ENCODE measurements around the gene TMEM145.

Gene TMEM145

DNA sequence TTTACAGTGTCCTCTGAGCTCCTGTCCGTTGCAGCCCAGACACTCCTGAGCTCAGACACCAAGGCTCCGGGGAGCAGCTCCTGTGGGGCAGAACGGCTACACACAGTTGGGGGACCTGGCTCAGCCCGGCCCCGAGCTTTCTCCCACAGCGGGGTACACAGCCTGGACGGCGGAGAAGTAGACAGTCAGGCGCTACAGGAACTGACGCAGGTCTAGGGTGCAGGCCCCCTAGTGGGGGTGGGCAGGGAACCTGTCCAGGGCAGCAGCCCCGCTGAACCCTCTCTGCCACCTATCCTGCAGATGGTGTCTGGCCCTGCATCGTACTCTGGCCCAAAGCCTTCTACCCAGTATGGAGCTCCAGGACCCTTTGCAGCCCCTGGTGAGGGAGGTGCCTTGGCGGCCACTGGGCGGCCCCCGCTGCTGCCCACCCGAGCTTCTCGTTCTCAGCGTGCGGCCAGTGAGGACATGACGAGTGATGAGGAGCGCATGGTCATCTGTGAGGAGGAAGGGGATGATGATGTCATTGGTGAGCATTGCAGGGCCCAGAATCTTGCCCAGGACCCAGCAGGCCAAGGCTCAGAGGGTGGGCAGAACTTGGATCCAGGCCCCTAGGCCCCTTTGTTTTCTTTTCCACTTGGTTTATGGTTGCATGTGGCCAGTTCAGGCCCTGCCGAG is 24.1 kb upstream of the TMEM145 start:
- in situ Hi-C loops (cut with HindIII; ENCODE audit: low sequenced_read_pairs): no loop called here

DNA sequence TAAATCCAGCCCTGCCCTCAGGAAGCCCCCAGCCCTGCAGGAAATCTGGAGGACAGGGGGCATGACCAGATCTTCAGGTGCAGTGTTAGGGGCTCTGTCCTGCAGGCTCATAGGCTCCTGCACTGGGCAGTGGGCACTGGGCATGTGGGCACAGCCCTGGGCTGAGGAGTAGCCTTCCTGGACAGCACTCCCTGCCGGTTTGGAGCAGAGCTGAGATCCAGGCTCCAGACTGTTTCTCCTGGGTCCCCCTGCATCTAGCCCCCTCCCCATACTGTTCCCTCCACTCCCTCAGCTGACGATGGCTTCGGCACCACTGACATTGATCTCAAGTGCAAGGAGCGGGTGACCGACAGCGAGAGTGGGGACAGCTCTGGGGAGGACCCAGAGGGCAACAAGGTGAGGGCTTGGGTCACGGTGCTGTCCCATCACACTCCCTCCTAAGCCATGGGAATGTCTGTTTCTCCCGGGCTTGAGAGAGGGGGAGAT is 23.5 kb upstream of the TMEM145 start:
- in situ Hi-C loops (cut with HindIII; ENCODE audit: low sequenced_read_pairs): no loop called here

DNA sequence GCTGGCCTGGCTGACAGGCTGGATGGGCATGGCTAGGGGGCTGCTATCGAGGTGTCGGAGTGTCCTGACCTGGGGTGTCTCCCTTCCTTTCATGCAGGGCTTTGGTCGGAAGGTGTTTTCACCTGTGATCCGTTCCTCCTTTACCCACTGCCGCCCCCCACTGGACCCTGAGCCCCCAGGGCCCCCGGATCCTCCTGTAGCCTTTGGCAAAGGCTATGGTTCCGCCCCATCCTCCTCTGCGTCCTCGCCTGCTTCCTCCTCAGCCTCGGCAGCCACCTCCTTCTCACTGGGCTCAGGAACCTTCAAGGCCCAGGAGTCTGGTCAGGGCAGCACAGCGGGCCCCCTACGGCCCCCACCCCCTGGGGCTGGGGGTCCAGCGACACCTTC is 23.0 kb upstream of the TMEM145 start:
- in situ Hi-C loops (cut with HindIII; ENCODE audit: low sequenced_read_pairs): no loop called here

DNA sequence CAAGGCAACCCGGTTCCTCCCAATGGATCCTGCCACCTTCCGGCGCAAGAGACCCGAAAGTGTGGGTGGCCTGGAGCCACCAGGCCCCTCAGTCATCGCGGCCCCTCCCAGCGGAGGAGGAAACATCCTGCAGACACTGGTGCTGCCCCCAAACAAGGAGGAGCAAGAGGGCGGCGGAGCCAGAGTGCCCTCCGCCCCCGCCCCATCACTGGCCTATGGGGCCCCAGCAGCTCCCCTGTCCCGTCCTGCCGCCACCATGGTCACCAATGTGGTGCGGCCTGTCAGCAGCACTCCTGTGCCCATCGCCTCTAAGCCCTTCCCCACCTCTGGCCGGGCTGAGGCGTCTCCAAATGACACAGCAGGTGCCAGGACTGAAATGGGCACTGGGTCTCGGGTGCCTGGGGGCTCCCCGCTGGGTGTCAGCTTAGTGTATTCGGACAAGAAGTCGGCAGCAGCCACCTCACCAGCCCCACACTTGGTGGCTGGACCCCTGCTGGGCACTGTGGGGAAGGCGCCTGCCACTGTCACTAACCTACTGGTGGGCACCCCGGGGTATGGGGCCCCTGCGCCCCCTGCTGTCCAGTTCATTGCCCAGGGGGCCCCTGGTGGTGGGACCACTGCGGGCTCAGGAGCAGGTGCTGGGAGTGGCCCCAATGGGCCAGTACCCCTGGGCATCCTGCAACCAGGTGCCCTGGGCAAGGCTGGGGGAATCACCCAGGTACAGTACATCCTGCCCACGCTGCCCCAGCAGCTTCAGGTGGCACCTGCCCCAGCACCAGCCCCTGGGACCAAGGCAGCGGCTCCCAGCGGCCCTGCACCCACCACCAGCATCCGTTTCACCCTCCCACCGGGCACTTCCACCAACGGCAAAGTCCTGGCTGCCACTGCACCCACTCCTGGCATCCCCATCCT is 22.3 kb upstream of the TMEM145 start:
- in situ Hi-C loops (cut with HindIII; ENCODE audit: low sequenced_read_pairs): no loop called here

DNA sequence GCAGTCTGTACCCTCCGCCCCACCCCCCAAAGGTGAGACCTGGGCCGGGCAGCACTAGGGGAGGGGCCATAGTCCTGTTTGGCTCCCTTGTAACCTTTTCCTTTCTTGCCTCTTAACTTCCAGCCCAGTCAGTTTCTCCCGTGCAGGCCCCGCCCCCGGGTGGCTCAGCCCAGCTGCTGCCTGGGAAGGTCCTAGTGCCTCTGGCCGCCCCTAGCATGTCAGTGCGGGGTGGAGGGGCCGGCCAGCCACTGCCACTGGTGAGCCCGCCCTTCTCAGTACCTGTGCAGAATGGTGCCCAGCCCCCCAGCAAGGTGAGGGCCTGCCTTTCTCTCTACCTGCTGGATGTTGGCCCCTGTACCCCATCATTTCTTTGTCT is 21.7 kb upstream of the TMEM145 start:
- in situ Hi-C loops (cut with HindIII; ENCODE audit: low sequenced_read_pairs): no loop called here

DNA sequence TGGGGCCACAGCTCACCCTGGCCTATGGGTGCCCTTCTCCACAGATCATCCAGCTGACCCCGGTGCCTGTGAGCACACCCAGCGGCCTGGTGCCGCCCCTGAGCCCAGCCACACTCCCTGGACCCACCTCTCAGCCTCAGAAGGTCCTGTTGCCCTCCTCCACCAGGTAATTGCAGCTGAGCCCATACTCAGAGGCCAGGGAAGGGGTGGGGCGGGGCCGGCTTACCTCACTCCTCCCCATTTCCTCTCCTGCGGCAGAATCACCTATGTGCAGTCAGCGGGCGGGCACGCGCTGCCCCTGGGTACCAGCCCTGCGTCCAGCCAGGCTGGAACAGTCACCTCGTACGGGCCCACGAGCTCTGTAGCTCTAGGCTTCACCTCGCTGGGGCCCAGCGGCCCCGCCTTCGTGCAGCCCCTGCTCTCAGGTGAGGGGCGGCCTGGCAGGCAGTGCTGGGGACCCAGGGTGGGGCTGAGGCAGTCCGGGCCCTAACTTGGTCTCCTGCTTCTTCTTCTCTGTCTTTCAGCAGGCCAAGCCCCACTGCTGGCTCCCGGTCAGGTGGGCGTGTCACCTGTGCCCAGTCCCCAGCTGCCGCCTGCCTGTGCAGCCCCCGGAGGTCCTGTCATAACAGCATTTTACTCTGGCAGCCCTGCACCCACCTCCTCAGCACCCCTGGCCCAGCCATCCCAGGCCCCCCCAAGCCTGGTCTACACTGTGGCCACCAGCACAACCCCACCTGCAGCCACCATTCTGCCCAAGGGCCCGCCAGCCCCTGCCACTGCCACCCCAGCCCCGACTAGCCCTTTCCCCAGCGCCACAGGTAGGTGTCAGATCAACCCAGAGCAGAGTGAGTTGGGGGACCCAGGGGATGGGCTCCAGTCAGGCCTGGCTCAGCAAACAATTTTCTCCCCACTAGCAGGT is 20.8 kb upstream of the TMEM145 start:
- in situ Hi-C loops (cut with HindIII; ENCODE audit: low sequenced_read_pairs): no loop called here

DNA sequence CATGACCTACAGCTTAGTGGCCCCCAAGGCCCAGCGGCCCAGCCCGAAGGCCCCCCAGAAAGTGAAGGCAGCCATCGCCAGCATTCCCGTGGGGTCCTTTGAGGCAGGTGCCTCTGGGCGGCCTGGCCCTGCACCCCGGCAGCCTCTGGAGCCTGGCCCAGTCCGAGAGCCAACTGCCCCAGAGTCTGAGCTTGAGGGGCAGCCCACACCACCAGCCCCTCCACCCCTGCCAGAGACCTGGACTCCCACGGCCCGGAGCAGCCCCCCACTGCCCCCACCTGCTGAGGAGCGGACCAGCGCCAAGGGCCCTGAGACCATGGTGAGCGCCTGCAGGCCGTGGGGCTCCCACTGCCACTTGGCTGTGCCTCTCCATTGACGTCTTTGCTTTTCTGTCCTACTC is 20.1 kb upstream of the TMEM145 start:
- in situ Hi-C loops (cut with HindIII; ENCODE audit: low sequenced_read_pairs): no loop called here

DNA sequence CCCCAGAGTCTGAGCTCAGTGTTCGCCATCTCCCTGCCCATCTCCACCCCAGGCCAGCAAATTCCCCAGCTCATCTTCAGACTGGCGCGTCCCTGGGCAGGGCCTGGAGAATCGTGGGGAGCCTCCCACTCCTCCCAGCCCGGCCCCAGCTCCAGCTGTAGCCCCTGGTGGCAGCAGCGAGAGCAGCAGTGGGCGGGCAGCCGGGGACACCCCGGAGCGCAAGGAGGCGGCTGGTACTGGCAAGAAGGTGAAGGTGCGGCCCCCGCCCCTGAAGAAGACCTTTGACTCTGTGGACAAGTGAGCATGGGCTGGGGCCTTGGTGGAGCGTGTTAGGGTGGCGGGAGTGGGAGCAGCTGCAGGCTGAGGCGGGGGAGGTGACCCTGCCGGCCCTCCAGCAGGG is 19.6 kb upstream of the TMEM145 start:
- in situ Hi-C loops (cut with HindIII; ENCODE audit: low sequenced_read_pairs): no loop called here

DNA sequence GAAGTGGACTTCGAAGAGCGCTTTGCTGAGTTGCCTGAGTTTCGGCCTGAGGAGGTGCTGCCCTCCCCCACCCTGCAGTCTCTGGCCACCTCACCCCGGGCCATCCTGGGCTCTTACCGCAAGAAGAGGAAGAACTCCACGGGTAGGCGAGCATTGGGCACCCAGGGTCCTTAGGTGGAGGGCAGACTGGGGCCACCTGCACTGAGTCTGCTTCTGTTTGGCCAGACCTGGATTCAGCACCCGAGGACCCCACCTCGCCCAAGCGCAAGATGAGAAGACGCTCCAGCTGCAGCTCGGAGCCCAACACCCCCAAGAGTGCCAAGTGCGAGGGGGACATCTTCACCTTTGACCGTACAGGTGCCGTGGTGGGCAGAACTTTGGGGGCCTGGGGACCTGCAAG is 19.2 kb upstream of the TMEM145 start:
- in situ Hi-C loops (cut with HindIII; ENCODE audit: low sequenced_read_pairs): no loop called here

DNA sequence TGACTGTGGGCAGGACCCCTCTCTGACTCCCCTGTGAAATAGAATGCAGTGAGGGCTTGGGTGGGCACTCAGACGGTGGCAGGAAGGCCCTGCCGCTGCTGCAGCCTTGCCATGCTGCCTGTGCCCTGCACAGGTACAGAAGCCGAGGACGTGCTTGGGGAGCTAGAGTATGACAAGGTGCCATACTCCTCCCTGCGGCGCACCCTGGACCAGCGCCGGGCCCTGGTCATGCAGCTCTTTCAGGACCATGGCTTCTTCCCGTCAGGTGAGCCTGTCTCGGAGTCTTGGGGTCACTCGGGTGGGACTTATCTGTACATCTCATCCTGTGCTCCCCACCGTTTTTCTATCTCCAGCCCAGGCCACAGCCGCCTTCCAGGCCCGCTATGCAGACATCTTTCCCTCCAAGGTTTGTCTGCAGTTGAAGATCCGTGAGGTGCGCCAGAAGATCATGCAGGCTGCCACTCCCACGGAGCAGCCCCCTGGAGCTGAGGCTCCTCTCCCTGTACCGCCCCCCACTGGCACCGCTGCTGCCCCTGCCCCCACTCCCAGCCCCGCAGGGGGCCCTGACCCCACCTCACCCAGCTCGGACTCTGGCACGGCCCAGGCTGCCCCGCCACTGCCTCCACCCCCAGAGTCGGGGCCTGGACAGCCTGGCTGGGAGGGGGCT is 18.5 kb upstream of the TMEM145 start:
- in situ Hi-C loops (cut with HindIII; ENCODE audit: low sequenced_read_pairs): no loop called here

DNA sequence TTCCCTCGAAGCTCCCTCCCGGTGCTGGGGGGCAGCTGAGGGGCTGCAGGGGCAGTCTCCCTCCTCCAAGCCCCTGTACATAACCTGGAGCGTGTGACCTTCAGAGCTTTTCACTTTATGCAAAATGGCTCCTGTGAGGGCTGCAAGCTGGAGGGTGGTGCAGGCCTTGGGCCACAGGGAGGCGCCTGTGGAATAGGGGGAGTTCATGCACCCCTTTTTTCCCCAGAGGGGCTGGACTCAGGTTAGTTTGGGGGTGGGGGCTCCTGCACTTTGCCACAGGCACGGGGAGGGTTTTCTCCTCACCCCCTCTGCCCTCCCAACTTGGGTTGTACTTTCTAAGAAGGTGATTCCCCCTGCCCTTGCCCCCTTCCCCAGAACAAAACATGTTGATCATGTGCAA is 17.8 kb upstream of the TMEM145 start:
- in situ Hi-C loops (cut with HindIII; ENCODE audit: low sequenced_read_pairs): no loop called here

DNA sequence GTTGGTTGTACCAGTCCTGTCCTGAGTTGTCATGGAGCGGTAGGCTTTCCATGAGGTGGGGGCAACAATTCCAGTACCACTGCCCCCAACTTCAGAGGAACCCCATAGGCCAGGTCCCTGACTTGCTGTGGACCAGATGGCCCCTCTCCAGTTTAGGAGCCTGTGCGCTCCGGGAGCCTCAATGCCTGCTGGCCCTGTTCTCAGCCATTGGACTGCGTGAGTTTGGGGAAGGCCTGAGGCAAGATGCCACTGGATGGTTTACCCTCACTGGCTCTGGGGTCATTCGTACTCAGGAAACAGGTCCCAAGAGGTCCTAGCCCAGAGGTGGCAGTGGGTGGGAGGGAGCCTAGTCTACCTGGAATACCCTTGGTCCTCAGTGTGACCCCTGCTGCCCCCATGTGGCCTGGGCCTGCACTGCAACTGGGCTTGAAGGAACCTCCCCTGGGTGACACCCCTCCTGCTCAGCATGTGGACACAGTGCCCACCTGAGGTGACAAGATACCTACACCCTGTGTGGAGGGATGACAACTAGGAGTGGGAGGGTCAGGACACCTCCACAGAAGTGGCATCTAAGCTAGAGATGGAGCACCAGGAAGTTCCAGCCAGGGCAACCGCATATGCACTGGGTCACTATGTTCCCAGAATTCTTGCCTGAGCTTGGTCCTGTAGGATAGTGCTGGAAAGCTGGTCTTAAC is 17.1 kb upstream of the TMEM145 start:
- in situ Hi-C loops (cut with HindIII; ENCODE audit: low sequenced_read_pairs): no loop called here

DNA sequence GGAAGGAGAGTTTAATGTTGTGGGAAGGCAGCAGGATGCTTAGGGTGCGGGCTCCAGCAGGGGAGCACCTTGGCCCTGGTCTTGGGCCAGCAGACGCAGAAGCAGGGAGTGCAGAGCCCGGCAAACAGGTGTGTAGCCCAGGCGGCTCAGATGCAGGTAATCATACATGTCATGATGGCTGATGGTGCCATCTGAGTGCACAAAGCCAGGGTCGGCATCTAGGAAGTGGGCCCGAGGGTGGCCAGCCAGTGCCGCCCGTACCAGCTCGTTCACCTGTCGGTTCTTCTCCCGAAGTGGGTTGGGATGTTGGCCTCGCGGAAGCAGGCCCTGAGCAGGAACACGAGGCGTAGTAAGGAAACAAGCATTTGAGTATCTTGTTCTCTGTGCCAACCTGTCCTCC is 16.1 kb upstream of the TMEM145 start:
- in situ Hi-C loops (cut with HindIII; ENCODE audit: low sequenced_read_pairs): no loop called here

DNA sequence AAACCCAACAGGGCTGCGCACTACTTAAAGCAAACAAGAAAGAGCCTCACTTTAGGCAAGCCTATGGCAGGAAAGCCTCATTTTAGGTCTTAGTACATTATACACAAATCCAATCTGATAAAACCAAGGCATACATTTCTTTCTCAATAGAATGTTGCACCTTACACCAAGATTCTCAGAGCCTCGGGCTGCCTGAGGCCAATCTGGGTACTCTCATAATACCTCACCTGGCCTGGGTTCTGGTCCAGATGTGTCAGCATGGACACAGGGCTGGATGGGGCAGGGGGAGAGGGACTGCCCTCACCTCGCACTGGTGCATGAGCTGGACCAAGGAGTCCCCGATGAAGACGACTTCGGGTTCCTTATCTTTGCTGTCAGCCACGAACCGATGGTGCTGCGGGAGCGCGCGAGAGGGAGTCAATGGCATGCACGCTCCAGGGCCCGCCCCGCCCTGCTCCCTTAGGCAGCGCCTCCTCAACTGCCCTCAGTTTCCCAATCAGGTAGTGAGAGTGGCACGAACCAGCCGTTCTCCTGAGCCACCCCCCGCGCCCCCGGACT is 11.4 kb upstream of the TMEM145 start, which contains the start of gene PRR19:
TSS of gene PRR19 (plus strand) at position 487 of the 558 bp plus-strand sequence. CDS start 7,453 bp downstream, outside the sequence.
- in situ Hi-C loops (cut with HindIII; ENCODE audit: low sequenced_read_pairs): no loop called here

DNA sequence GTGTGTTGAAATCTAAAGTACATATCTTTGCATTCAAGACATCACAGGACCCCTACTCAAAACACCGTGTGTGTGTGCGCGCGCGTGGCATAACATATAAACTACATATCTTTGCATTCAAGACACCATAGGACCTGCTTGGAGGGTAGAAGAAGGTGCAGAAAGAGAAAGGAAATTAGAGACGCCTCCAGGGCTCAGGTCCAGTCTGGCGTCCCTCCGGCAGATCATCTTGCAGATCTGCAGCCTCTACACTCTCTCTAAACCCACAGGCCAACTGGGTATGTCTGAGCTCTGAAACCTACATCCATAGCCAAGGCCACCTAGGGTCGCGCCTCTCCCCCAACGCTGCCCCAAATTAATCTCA is 10.0 kb upstream of the TMEM145 start:
- in situ Hi-C loops (cut with HindIII; ENCODE audit: low sequenced_read_pairs): no loop called here

DNA sequence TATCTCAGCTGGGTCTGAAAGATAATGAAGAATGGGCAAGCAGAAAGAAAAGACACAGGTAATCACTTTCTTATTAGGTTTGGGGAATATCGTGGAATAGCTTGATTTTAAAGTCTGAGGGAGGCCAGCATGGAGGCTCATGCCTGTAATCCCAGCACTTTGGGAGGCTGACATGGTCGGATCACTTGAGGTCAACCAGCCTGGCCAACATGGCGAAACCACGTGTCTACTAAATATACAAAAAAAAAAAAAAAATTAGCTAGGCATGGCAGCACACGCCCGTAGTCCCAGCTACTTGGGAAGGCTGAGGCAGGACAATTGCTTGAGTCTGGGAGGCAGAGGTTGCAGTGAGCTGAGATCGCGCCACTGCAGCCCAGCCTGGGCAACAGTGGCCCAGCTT is 9.2 kb upstream of the TMEM145 start:
- in situ Hi-C loops (cut with HindIII; ENCODE audit: low sequenced_read_pairs): no loop called here

DNA sequence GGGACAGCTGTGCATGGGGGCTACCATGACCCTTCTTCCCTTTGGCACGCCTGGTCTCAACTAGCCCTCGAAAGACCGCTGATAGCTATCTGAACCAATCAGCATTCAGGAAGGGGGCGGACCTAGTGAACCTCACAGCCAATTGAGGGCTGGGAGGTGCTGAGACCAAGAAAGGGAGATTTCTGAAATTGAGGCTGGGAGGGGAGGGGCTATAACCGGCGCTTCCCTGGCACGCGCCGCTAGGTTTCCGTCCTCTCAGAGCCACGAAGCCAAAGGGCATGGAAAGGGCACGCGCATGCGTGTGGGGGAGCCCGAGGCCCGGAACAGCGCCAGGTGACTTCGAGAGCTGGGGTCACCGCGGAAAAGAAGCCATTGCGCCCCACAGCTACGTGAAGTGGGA is 6.5 kb upstream of the TMEM145 start:
- in situ Hi-C loops (cut with HindIII; ENCODE audit: low sequenced_read_pairs): no loop called here

DNA sequence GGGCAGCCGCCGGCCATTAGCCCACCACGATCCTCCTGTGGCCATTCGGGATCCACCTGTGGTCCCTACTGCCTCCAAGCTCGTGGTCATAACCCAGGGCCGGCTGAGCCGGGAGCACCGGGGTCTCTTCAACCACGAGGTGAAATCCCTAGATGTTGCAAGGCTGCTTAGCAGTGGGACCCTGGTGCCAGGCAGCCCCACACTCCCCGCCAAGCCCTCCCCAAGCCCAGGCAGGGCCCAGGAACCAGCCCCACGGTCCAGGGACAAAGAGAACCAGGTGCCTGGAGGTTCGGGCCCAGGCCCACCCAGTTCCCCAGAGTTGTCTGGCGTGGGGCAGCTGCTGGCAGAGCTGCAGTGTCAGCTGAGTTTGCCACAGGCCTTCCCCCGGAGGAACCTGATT is 3.4 kb upstream of the TMEM145 start:
- in situ Hi-C loops (cut with HindIII; ENCODE audit: low sequenced_read_pairs): no loop called here

DNA sequence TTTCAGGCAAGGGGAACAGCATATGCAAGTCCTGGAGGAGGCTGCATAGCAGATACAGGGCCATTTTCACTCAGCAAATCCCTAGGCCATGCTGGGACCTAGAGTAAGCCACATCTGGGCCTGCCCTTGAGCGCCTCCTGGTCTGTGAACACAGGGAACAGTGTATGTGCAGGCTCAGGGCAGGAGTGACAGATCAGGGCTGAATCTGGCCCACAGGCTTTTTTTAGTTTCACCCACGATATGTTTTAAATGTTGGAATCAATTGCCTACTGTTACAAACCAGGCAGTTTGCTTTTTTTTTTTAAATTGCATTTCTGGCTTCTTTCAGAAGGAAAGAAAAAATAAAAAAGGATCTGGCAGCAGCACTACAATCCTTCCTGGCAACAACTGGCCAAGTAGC is 1.5 kb upstream of the TMEM145 start:
- in situ Hi-C loops (cut with HindIII; ENCODE audit: low sequenced_read_pairs): no loop called here

DNA sequence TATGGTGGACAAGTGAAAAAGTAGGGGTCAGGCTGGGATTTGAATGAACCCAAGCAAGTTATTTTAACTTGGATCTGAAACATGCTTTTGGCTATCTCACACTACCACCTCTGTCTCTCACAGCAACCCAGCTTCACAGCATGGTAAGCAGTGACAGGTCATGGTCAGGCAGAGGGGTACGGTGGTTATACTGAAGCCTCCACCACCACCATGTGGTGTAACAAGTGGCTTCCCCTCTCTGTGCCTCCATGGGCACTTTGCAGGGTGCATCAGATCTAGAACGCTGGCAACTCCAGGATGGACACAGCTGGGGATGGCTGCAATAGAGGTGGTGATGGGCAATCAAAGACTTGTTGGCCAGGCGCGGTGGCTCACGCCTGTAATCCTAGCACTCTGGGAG is 739 bp upstream of the TMEM145 start:
- in situ Hi-C loops (cut with HindIII; ENCODE audit: low sequenced_read_pairs): no loop called here
